Prostate gland (tissue), 2 donors: ENCODE measurements around the gene ANKRD12. TPM values are rescaled to one million over a fixed set of nuclear protein-coding genes. Genes with fewer than 3 reads are reported as not detected.
A peak's percentile ranks its signal among the peaks of the same experiment; 100 is the strongest.

Experiments used
- DNase-seq: peaks from one replicate; pipeline ENCODE4 v3.0.0-alpha.2; 2019; ENCODE audit warnings: low spot score
- H3K27ac ChIP-seq, 2 donors: fragments of 200-600 bp; sonication (generic); 2 replicates each; pipeline ENCODE4 v1.5.1; 2017 to 2019
- H3K27me3 ChIP-seq: fragments of 200-600 bp; sonication (generic); replicated peaks from 2 replicates; pipeline ENCODE4 v1.5.1; 2019; ENCODE audit not compliant: insufficient read depth
- H3K36me3 ChIP-seq, 2 donors: fragments of 200-600 bp; sonication (generic); 1 replicate in 1 of 2; 2 replicates in 1 of 2; pipeline versions ENCODE4 v1.5.1 to v1.8.1; 2017 to 2019
- H3K4me1 ChIP-seq: fragments of 200-600 bp; sonication (generic); replicated peaks from 2 replicates; pipeline ENCODE4 v1.5.1; 2019
- H3K4me3 ChIP-seq, 2 donors: fragments of 200-600 bp; sonication (generic); 2 replicates each; pipeline ENCODE4 v1.5.1; 2017 to 2019
- H3K9me3 ChIP-seq: fragments of 200-600 bp; sonication (generic); 2 replicates; pipeline ENCODE4 v1.5.1; 2017
- CTCF ChIP-seq, 4 experiments: fragments of 200-600 bp in 2 of 4; fragments of 450-650 bp in 2 of 4; sonication (generic) in 2 of 4; IDR thresholded peaks; 1 replicate in 3 of 4; 2 replicates in 1 of 4; pipeline ENCODE4 v1.5.1; 2016 to 2019; ENCODE audit warnings: antibody characterized with exemption in 4 of 4, mild to moderate bottlenecking in 2 of 4, moderate library complexity in 2 of 4
- POLR2A ChIP-seq: fragments of 450-650 bp; IDR thresholded peaks from one replicate; pipeline ENCODE4 v1.6.1; 2016; ENCODE audit warnings: antibody characterized with exemption, mild to moderate bottlenecking
- POLR2AphosphoS5 ChIP-seq: sonication (generic); formaldehyde crosslinking; IDR thresholded peaks from one replicate; pipeline ENCODE4 v1.6.1; 2017; ENCODE audit warnings: antibody characterized with exemption
- WGBS: methylation state at CpG from one replicate; pipeline ENCODE4 v1.1.5; 2018; 5-methylcytosine and 5-hydroxymethylcytosine counted together
- intact Hi-C: fragments of 100-400 bp; cut with DNase I; formaldehyde crosslinking; loops from one replicate; pipeline ENCODE4 v1.14.2; 2022
- total RNA-seq, 2 donors: library from RNA; depleted of rRNA; stranded (reverse); fragments of >200 nt; gene quantifications; one replicate each; pipeline ENCODE4 v1.1.0, GENCODE V29; 2016

The ANKRD12 gene
- total RNA-seq, 2 donors from 2014 or later, result 38.7 to 50.1 TPM

GRCh38 chr18:9106094-9106493, 30.5 kb upstream of the ANKRD12 start:
- intact Hi-C loops, result no loop called here
- no peaks in the 10 kb centered on the region for H3K9me3 ChIP-seq
- no peaks in the 10 kb centered on the region for H3K36me3 ChIP-seq
- no peak for TF ChIP-seq CTCF (IDR thresholded peaks at IDR 0.05)
- no peak for TF ChIP-seq POLR2A
- H3K4me3 ChIP-seq, result peak overlapping the region in 1 of 2 donors; percentile 65
- WGBS, result 43% methylated on average over 1 of the region's 1 CpG
- no peaks in the 10 kb centered on the region for H3K4me1 ChIP-seq
- no peak for DNase-seq
- H3K27me3 ChIP-seq, result no peaks in the 10 kb centered on the region
- H3K27ac ChIP-seq, result peak overlapping the region in 1 of 2 donors; percentile 95

GRCh38 chr18:9106800-9107584, 29.6 kb upstream of the ANKRD12 start:
- Histone ChIP-seq H3K27ac (peak overlapping the region in 1 of 2 donors; percentile 95), H3K4me1 (no peaks in the 10 kb centered on the region), H3K27me3 (no peaks in the 10 kb centered on the region), H3K4me3 (no peak overlapping the region), H3K36me3 (no peaks in the 10 kb centered on the region), H3K9me3 (no peaks in the 10 kb centered on the region)
- TF ChIP-seq CTCF (IDR thresholded peaks at IDR 0.05), result no peak
- TF ChIP-seq POLR2A, result no peak
- no peak for TF ChIP-seq POLR2AphosphoS5
- WGBS, result 21% methylated on average over 4 of the region's 4 CpGs
- intact Hi-C loops, result no loop called here
- no peak for DNase-seq

GRCh38 chr18:9108911-9109310, 27.7 kb upstream of the ANKRD12 start:
- intact Hi-C loops, result no loop called here
- WGBS, result 77% methylated on average over 2 of the region's 2 CpGs
- H3K4me1 ChIP-seq, result no peaks in the 10 kb centered on the region

GRCh38 chr18:9109523-9109922, 27.1 kb upstream of the ANKRD12 start:
- 67% methylated on average over 4 of the region's 4 CpGs for WGBS
- no peaks in the 10 kb centered on the region for H3K9me3 ChIP-seq
- H3K27ac ChIP-seq, result peak overlapping the region in 1 of 2 donors; percentile 14
- no peak overlapping the region for H3K4me3 ChIP-seq
- H3K36me3 ChIP-seq, result no peaks in the 10 kb centered on the region
- DNase-seq, result no peak
- no peak for TF ChIP-seq POLR2AphosphoS5
- TF ChIP-seq POLR2A, result no peak
- no peak for TF ChIP-seq CTCF (IDR thresholded peaks at IDR 0.05)
- H3K4me1 ChIP-seq, result no peaks in the 10 kb centered on the region
- H3K27me3 ChIP-seq, result no peaks in the 10 kb centered on the region
- intact Hi-C loops, result no loop called here

More at GRCh38 chr18:9108911-9109310, 27.7 kb upstream of the ANKRD12 start:
- no peaks in the 10 kb centered on the region for H3K36me3 ChIP-seq
- DNase-seq, result no peak
- TF ChIP-seq POLR2AphosphoS5 (no peak), CTCF (IDR thresholded peaks at IDR 0.05) (no peak)
- no peaks in the 10 kb centered on the region for H3K9me3 ChIP-seq
- H3K27ac ChIP-seq, result no peak overlapping the region
- H3K4me3 ChIP-seq, result no peak overlapping the region
- no peaks in the 10 kb centered on the region for H3K27me3 ChIP-seq

GRCh38 chr18:9113468-9114149, 23.0 kb upstream of the ANKRD12 start:
- 76% methylated on average over 7 of the region's 7 CpGs for WGBS
- TF ChIP-seq POLR2AphosphoS5, result no peak
- TF ChIP-seq CTCF (IDR thresholded peaks at IDR 0.05), result no peak
- no peak for TF ChIP-seq POLR2A
- no peaks in the 10 kb centered on the region for H3K36me3 ChIP-seq
- no peaks in the 10 kb centered on the region for H3K27me3 ChIP-seq
- H3K9me3 ChIP-seq, result no peaks in the 10 kb centered on the region
- H3K4me1 ChIP-seq, result no peaks in the 10 kb centered on the region
- H3K27ac ChIP-seq, result no peak overlapping the region
- intact Hi-C loops, result no loop called here
- DNase-seq, result no peak
- H3K4me3 ChIP-seq, result no peak overlapping the region
